ENCODE measurements around the gene KAZALD1.

GRCh38 chr10:101110856-101111523 is 49.2 kb downstream of the KAZALD1 start:
- TF ChIP-seq CTCF (IDR thresholded peaks at IDR 0.05) (no peak), POLR2A (IDR thresholded peaks at IDR 0.05) (no peak)

Data from lower leg skin (tissue), 3 donors.